Erythroblast (primary cell): ENCODE data around the gene KRTAP10-7.
"Not testable (repeated sequence)": the region's sequence is repeated elsewhere in the genome, so short reads cannot be mapped to it uniquely, and the experiment has no call there.

Experiments
- DNase-seq, 2 experiments: peaks; one replicate each; lab custom pipeline; 2025; lab: John Stamatoyannopoulos, UW
- GATA1 ChIP-seq: IDR thresholded peaks from 2 replicates; pipeline ENCODE4 v1.6.1; 2011; ENCODE audit warnings: low read depth, mild to moderate bottlenecking, control low read depth, low read length, moderate library complexity
- POLR2A ChIP-seq: IDR thresholded peaks from 2 replicates; pipeline ENCODE4 v1.6.1; 2011; ENCODE audit warnings: mild to moderate bottlenecking, low read length

The KRTAP10-7 gene

DNA sequence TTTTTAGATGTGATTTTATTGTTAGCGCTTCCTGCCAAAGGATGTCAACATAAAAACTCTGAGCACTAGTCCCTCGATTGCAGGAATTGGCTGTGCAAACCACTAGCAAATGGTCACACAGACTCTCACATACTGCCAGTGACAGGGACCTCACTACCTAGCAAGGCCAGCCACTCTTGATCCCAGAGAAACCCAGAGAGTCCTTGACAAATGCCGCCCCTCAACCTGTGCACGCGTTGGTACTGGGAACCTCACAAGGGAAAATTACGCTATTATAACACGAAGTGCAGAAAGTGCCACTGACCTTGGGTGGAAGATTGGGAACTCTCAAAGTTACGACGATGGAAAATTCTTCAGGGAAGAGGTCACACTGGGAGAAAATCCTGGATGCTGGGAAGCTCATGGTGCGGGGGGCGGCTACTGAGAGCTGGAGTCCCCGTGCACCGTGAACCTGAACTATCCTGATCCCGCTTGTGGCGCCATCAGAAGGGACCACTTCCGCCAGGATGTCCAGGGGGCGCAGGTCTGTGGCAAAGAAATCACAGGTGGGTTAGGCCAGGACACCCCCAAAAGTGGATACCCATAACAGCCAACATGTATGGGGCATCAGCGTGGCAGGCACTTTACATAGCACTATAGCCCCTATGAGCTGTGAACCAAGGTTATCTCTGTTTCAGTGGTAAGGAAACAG lies 32.8 kb upstream of the KRTAP10-7 start:
- TF ChIP-seq POLR2A, result no peak
- TF ChIP-seq GATA1, result no peak
- DNase-seq, result no peak

DNA sequence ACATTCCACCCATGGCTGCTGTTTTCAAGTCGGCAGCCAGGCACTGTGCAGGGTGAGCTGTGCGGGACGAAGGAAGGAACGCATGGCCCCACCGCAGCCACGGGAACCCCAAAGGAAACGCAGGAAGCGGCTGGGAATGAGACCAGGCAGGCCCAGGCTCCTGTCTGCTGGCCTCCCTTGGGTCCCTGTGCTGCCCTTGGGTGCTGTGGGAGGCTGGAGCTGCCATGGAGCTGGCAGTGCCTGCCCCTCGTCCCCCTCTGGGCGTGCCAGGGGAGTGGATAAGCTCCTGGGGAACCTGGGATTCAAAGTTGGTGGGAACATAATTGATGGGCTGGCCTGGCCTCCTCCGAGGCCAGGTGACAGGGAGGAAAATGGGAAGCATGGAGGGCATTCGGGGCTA lies 32.1 kb upstream of the KRTAP10-7 start:
- DNase-seq, result no peak
- TF ChIP-seq GATA1 (no peak), POLR2A (no peak)

DNA sequence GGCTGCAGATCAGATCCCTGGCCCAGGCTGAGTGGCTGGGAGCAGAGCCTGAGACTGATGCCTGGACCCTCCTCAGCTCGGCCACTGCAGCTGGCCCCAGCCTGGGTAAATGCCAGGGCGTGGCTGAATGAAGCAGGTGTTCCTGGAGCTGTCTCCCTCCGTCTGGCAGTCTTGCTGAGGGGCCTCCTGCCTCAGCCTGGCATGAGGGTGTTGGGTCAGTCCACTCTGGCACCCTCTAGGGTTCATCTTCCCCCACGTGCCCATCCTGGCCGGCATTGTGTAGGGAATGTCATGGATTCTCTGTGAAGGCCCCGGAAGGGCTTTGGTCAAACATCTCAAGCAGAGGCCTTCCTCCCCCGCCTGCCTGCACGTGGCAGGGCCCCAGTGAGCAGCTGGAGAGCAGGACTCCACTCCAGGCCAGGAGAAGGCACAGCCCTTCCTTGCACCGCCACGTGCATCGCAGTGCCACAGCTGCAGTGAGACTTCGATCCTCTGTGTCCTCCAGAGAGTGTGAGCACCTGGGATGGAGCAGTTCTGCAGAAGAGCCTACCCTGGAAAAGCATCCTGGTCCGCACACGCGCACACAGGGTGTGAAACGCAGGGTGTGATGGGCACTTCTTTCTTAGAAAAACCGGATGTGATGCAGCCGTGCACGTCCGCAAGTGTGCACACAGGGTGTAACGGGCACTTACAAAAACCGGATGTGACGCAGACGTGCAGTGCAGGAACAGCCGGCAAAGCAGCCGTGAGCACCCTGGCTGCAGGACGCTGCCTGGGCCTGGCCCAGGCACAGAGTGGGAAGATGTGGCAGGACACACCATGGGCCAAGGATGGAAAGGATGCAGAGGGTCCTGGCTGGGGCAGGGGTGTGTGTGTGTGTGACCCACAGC lies 31.5 kb upstream of the KRTAP10-7 start:
- no peak for DNase-seq
- TF ChIP-seq POLR2A (no peak), GATA1 (no peak)

DNA sequence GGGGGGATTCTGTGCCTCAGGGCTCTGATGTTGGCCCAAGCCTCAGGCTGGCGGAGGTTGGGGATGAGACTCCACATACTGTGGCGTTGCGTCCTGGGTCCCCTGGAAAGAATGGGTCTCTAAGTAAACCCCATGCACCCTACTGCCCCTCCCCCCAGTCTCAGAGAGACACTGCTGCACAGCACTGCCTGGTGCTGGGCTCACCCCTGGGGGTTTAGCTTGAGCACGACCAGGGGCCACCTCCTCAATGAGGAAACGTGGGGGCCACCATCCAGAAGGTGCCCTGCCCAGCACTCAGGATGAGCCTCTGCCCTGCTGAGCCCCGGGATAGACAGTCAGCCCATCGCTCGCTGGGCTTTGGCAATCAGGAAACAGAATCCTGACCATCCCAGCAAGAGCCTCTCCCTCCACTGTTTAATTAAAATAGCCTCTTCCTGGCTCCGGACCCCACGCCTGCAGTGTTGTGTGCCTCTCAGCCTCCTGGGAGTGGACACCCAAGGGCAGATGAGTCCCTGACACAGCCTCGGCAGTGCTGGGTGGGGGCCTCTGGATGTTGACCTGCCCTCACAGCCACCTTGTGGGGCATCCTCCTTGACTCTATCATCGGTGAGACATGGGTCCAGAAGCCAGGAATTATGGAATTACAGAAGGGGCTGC lies 30.4 kb upstream of the KRTAP10-7 start:
- DNase-seq, result no peak
- TF ChIP-seq GATA1, result no peak
- TF ChIP-seq POLR2A, result no peak

DNA sequence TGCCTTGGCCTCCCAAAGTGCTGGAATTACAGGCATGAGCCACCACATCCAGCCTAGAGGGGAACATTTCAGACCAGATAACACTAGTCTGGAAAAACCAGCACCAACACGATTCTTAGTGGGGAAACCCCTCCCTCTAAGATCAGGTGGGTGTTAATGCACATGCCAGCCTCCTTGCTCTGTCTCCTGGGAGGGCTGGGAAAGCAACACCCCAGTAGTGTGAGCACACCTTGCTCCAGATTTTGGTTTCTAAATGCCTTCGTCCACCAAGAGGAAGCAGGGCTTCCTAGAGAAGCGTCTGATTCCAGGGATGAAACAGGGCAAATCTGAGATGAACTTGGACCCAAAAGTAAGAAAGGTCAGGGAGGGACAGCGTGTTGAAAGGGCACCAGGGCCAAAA lies 29.1 kb upstream of the KRTAP10-7 start:
- TF ChIP-seq POLR2A, result no peak
- no peak for TF ChIP-seq GATA1
- DNase-seq, result no peak

DNA sequence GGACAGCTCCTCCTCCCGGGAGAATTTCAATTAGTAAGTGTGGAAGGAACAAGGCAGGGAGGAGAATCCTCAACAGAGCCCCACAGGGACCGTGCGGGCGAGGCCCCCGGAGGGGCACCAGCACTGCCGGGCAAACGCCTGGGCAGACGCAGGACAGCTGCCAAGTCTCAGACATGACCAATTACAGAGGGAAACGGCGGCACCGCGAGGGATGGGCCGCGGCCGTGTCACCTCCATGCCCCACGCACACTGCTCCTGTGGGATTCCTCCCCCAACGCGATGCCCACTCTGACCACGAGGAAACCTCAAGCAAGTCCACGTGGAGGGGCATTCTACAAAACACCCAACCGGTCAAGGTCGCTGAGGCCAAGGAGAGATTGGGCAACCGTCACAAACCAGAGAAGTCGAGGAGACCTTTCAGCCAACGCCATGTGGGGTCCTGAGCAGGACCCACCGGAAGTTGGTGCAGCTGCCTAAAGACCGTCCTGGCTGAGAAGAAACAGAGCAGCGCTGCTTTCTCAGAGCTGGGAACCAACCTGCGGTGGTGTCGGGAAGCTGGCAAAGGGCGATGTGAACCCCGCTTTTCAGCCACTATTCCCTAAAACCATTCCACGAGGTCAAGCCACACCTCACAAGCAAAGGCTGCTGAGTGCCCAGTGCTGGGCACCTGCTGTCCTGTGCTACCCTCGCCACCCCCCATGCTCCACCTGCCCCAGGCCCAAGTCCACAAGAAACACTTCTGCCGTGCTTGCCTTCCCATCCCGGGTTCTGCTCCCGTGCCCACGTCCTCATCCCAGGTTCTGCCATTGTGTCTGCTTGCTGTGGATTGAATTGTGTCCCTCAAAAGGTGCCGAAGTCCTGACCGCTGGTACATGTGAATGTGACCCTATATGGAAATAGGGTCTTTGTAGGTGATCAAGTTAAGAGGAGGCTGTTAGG lies 28.3 kb upstream of the KRTAP10-7 start:
- DNase-seq, result no peak

DNA sequence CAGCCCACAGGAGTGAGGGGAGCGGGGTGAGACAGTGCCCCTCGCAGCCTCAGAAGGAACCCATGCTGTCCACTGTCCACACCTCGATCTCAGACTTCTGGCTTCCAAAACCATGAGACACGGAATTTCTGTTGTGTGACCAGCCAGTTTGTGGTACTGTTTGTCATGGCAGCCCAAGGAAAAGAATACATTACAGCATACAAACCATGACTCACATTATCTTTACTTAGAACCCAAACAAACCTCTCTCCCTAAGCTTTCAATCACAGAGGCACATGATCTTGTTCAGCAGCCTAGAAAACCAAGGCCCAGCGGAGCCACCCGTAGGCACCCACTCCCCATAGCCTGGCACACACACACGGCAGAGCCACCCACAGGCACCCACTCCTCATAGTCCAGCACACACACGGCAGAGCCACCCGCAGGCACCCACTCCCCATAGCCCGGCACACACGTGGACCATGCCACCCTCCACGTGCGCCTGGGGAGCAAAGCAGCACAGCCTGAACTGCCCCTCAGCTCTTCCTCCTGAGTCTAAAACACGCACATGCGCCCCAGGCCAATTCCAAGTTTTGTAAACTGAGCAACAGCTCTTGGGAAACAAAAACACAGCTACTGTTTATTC lies 27.3 kb upstream of the KRTAP10-7 start:
- no peak for DNase-seq
- no peak for TF ChIP-seq GATA1
- no peak for TF ChIP-seq POLR2A

More for the DNA sequence above, 28.3 kb upstream of the KRTAP10-7 start:
- no peak for TF ChIP-seq POLR2A

DNA sequence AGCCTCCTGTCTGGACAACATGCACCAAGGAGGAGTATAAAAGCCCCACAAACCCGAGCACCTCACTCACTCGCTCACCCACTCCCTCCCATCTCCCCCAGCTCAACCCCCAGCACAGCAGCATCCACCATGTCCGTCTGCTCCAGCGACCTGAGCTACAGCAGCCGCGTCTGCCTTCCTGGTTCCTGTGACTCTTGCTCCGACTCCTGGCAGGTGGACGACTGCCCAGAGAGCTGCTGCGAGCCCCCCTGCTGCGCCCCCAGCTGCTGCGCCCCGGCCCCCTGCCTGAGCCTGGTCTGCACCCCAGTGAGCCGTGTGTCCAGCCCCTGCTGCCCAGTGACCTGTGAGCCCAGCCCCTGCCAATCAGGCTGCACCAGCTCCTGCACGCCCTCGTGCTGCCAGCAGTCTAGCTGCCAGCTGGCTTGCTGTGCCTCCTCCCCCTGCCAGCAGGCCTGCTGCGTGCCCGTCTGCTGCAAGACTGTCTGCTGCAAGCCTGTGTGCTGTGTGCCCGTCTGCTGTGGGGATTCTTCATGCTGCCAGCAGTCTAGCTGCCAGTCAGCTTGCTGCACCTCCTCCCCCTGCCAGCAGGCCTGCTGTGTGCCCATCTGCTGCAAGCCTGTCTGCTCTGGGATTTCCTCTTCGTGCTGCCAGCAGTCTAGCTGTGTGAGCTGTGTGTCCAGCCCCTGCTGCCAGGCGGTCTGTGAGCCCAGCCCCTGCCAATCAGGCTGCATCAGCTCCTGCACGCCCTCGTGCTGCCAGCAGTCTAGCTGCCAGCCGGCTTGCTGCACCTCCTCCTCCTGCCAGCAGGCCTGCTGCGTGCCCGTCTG lies 26.6 kb upstream of the KRTAP10-7 start, which contains the start of gene KRTAP10-4:
TSS of gene KRTAP10-4 (plus strand) at position 100 of the 827 bp plus-strand sequence. CDS start at position 130, 30 bp downstream.
- DNase-seq, result not testable (repeated sequence)

DNA sequence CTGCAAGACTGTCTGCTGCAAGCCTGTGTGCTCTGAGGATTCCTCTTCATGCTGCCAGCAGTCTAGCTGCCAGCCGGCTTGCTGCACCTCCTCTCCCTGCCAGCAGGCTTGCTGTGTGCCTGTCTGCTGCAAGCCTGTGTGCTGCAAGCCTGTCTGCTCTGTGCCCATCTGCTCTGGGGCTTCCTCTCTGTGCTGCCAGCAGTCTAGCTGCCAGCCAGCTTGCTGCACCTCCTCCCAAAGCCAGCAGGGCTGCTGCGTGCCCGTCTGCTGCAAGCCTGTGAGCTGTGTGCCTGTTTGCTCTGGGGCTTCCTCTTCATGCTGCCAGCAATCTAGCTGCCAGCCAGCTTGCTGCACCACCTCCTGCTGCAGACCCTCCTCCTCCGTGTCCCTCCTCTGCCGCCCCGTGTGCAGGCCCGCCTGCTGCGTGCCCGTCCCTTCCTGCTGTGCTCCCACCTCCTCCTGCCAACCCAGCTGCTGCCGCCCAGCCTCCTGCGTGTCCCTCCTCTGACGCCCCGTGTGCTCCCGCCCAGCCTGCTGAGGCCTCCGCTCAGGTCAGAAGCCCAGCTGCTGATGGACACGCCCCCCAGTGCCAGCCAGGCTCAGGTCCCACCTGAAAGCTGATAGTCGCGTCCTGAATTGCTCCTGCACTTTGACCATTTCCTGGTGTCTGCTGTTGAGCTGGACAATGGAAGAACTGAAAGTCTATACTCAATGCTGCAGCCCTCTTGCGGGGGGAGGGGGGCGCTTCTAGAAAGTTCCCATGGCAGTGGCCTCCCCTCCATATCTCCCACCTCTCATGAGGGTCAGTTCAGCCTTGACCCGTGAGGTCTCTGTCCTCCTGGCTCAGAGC lies 25.7 kb upstream of the KRTAP10-7 start:
- TF ChIP-seq GATA1 (no peak), POLR2A (no peak)
- no peak for DNase-seq

DNA sequence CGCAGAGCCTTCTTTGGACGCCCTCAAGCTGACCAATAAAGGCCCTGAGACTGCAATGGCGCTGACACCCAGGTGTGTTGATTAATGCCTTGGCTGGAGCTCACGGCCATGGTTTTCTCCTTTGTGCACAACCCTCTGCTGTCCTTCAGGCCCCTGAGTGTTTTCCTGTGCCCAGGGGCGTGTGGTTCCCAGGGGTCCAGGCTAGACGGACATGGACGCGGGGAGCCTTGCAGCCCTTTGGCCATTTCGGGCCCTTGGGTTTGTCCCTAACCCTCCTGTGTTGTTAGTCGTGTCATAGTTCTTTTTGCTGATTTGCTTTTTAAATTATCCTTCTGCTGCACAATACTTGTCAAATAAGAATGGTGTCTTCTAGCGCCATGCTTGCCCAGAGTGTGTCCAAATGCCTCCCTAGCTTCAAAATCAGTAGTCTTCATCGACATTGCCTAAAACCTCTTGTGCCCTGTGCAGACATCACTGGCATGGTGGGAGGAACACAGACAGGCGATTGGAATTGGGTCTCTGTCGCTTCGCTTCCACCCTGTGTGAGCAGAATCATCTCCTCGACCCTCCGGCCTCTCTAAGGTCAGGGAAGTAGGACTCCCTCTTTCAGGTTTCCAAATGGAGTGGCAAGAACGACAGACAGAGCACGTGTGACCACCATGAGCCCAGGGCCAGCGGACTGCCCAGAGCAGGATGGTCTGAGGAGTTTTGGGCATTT lies 24.9 kb upstream of the KRTAP10-7 start:
- TF ChIP-seq POLR2A, result no peak
- TF ChIP-seq GATA1, result no peak
- DNase-seq, result no peak

DNA sequence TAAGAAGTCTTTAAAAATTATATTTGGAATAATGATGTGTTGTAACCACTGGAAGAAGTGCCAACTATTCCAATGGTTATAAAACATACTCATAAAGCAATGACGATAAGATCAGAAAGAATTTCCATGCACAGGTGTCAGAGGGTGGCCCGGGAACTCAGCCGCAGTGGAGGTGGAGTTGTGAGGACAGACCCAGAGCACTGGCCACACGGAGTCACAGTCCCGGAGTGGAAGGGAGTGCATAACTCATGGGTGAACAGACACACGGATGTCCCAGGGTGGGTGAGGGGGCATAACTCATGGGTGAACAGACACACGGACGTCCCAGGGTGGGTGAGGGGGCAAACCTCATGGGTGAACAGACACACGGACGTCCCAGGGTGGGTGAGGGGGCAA lies 24.4 kb upstream of the KRTAP10-7 start:
- TF ChIP-seq GATA1, result no peak
- TF ChIP-seq POLR2A, result no peak

More for the DNA sequence above, 24.4 kb upstream of the KRTAP10-7 start:
- DNase-seq, result no peak
